GM19324 (cell line): ENCODE data around the gene ZDHHC9.
A peak's percentile ranks its signal among the peaks of the same experiment; 100 is the strongest.
"Not testable (repeated sequence)": the region's sequence is repeated elsewhere in the genome, so short reads cannot be mapped to it uniquely, and the experiment has no call there.

Experiments
- ATAC-seq: cut with Tn5 transposase; IDR thresholded peaks from one replicate; pipeline ENCODE4 v1.9.1; 2021; ENCODE audit warnings: mild to moderate bottlenecking, moderate library complexity; ENCODE audit not compliant: unreplicated experiment, low FRiP score

The ZDHHC9 gene

DNA sequence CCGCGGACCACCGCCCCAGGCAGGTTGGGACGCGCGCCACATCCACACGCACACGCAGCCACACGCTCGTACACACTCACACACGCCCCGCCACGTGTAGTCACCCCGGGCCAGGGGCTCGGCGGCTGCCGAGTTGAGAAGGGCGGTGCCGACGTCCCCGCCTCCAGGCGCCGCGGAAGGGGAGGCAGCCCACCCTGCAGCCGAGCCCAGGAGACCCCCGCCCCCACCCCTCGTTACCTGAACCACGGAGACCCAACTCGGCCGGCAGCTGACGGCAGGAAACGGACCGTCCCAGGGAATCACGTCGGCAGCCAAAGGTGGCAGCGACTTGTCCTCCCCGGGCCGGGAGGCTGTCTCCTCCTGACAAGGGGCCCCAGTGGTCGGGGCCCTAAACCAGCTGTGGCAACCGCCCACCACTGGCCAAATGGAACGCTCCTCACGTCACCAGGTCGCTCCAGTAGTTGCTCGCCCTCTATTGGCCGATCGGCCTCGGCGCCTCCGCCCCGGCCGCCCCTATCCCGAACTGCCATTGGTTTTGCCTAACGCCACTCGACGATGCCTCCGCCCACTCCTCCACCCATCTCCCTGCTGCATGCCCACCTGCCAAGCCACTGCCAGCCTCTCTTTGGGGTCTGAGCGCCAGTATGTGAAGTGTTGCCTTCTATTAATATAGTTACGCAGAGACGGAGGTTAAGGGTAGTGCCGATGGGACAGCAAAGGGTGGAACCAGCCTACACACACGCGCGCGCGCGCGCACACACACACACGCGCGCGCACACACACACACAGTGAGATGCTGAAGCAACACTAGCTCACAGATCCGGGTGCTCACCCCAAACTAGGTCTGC is at the start of gene ZDHHC9:
TSS of gene ZDHHC9 (minus strand) at position 428 of the 848 bp plus-strand sequence. CDS start 1,941 bp downstream, outside the sequence.
- peak; percentile 97 for ATAC-seq

DNA sequence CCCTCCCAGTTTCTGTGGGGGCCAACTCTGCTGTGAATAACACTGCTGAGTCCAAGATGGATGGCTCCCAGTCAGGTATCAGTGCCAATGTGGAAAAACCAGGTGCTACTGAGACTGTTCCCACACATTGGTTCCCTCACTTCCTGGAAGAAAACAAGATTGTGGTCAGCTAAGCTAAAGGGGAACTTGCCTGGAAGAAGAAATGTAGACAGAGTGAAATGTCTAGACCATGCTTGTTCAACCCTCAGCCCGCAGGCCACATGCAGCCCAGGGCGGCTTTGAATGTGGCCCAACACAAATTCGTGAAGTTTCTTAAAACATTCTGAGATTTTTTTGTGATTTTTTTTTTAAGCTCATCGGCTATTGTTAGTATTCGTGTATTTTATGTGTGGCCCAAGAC is 33.7 kb upstream of the ZDHHC9 start:
- ATAC-seq: no peak

DNA sequence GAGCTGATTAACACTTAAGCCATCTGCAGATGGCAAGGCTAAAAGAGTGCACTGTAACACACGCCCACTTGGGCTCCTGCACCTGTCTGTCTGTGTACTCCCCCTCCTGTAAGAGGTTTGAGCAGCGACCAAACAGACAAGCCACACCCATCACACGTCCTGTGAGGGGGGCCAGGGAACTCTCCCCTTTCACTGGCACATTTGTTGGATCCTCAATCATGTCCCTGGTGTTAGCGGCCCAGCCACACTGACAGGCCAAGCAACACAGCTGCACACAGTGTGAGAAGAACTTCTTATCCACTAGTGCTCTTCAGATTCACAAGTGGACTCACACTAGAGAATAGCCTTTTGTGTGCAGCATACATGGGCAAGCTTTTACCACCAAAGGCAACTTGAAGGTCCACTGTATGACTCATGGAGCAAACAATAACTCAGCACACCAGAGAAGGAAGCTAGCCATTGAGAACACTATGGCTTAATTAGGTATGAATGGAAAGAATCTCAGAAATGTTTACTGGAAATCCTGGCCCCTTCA is 33.2 kb upstream of the ZDHHC9 start:
- no peak for ATAC-seq

DNA sequence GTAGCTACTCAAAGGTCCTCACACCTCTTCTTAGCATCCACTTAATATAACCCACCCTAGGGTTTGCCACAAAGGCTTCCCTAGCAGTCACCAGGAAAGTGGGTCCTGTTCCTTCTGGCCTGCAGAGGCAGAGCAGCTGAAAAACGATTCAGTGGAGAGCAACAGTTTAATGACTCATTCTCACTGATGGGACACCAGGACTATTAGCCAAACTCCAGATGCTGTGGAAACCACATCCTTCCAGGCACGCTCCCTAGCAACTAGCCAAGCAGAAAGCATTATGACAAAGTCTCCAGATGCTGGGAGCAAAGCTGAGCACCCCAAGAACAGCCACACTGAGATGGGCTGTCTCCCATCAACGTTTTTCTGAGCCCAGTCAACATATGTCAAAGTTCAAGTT is 32.0 kb upstream of the ZDHHC9 start:
- ATAC-seq: no peak

DNA sequence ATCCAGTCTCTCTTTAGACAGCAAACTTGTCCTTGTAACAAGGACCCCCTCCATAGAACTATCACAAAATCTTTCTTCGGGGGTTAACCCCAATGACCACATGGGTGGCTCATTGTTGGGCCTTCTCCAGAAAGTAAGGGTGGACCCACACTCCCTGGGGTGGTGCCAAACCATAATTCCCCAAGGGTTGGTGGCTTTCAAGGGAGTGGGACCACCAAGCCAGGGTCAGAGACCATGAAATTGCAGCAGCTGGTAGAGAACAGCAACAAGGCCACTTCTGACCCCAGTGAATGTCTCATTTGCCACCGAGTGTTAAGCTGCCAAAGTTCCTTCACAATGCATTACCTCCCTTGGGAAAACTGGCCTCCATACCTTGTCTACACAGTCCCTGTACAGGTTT is 28.8 kb upstream of the ZDHHC9 start:
- no peak for ATAC-seq

DNA sequence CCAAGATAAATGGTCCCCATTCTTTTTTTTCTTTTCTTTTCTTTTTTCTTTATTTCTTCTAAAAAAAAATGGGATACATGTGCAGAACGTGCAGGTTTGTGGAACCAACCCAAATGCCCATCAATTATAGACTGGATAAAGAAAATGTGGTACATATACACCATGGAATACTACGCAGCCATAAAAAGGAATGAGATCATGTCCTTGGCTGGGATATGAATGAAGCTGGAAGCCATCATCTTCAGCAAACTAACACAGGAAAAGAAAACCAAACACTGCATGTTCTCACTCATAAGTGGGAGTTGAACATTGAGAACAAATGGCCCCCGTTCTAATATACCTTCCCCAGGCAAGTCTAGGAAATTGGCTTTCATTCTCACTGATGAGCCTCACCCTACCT is 22.6 kb upstream of the ZDHHC9 start:
- not testable (repeated sequence) for ATAC-seq

DNA sequence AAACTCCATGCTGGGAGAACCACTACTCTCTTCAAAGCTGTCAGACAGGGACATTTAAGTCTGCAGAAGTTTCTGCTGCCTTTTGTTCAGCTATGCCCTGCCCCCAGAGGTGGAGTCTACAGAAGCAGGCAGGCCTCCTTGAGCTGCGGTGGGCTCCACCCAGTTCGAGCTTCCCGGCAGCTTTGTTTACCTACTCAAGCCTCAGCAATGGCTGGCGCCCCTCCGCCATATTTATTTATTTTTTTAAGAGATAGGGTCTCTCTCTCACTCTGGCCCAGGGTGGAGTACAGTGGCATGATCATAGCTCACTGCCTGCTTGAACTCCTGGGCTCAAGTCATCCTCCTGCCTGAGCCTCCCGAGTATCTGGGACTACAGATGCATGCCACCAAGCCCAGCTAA is 15.4 kb upstream of the ZDHHC9 start:
- ATAC-seq: not testable (repeated sequence)

DNA sequence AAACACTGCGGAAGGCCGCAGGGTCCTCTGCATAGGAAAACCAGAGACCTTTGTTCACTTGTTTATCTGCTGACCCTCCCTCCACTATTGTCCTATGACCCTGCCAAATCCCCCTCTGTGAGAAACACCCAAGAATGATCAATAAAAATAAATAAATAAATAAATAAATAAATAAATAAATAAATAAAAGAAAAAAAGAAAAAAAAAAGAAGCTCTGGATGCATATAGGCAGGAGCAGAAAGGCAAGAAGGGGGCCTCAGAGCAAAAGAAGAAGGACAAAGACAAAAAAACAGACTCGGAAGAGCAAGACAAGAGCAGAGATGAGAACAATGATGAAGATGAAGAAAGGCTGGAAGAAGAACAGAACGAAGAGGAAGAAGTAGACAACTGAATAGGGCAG is 8.1 kb upstream of the ZDHHC9 start:
- not testable (repeated sequence) for ATAC-seq

DNA sequence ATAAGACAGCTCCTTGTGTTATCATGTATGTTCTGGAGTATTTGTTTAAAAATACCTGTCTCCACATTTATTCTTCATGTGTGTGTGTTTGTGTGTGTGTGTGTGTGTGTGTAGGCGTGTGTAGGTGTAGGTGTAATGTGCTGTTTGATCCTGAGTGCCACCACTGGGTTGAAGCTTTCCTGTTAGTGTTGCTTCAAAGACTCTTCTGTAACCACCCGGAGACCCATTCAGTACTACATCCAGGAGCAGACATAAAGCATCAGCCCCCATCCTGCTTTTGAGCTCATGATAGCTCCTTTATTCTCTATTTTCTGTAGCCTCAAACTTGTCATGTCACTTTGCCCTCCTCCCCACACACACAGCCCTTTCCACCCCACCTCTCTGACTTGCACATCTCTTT is 3.0 kb upstream of the ZDHHC9 start:
- ATAC-seq: no peak

DNA sequence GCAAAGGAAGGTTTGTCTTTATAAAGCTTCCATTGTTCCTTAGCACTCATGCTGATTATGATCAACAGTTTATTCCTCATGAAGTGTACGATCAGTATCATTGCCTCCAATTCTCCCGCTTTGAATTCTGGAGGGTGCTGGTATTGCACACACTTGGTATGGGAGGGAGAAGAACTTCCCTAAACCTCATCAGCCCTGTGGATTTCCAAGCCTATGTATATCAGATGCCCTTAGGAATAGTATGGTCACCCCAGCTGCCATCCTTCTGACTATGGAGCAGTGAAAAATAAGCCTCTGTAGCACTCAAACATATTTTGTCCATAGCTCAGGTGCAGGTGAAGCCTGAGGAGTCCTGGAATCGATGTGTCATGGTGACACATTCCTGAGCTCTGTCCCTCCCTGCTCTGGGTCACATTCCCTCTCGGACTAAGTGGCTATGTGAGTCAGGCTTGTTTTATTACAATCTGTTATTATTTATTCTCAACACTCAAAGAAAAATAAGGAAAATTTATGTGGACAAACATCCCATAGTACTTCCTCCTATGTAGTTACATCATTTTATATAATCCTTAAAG is 2.0 kb upstream of the ZDHHC9 start:
- ATAC-seq: no peak

DNA sequence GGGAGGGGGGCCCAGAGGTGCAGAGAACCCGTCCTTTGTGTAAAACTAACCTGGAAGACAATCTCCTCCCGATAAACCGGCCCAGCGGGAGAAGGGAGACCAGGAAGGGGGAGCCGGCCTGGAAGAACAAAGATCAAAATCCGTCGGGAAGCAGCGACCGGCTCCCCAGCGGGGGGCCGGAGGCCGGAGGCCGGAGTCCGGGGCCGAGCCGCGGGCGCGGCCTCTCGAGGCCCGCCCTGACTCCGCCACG is 552 bp downstream of the ZDHHC9 start:
- no peak for ATAC-seq

DNA sequence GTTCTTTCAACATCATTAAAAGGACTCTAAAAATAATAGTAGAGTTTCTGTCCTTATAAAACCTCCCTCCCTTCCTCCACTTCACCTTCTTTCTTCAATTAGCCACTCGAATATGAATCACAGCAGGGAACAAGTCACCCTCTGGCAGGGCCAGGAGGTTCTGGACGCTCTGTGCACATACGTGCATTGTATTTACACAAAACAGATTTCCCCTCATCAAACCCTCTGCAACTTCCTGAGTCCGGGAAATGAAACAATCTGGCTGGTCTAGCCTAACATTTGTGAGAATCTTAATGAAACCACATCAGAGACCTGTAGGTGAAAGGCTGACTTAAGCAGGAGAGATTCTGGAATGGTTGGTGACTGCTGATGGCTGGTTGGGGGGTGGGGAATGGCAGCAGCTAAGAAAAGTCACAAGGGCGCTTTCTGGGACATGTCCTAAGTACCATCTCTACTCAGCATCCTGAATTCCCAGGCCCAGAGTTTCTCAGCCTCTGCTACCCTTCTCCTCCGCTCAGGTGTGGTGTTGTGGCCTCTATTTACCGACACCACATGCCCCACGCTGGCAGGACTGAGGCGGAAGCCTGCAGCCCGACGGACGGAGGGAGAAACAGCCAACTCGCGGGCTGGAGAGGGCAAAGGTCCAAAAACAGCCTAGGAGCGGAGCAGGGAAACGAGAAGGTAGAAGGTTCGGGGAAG is 1.0 kb downstream of the ZDHHC9 start:
- no peak for ATAC-seq

DNA sequence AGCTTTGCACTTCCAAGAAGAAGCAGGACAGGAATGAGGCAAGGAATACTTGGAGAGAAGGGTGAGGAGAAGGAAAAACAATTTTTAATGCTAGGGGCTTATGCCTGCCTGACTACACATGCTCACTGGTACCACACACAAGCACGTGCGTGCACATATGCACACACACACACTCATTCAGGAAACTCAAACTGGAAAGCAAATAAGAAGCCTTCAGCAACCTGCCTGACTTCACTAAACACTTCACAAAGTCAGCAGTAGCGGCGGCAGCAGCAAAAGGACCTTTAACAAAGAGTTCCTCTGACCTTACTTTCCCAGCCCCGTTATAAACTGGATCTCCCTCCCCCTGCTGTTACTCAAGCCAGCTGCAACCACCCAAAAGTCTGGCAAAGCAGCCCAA is 3.3 kb downstream of the ZDHHC9 start:
- ATAC-seq: no peak

DNA sequence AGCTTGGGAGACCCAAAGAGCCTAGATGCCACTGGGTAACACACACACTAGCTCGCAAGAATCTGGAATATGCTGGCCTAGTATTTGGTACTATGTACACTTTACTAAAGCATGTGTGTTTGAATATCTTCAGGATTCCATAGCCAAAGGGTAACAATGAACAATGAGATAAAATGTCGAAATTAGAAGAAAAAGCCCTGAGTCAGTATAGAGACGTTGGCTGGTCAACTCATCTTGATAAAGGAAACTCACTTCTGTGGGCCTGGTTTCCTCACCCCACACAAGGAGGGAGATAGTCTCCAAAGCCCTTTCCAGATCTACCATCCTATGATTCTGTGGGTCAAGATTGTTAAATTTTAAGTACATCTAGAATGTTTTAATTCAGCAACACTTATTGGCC is 6.9 kb downstream of the ZDHHC9 start:
- no peak for ATAC-seq

DNA sequence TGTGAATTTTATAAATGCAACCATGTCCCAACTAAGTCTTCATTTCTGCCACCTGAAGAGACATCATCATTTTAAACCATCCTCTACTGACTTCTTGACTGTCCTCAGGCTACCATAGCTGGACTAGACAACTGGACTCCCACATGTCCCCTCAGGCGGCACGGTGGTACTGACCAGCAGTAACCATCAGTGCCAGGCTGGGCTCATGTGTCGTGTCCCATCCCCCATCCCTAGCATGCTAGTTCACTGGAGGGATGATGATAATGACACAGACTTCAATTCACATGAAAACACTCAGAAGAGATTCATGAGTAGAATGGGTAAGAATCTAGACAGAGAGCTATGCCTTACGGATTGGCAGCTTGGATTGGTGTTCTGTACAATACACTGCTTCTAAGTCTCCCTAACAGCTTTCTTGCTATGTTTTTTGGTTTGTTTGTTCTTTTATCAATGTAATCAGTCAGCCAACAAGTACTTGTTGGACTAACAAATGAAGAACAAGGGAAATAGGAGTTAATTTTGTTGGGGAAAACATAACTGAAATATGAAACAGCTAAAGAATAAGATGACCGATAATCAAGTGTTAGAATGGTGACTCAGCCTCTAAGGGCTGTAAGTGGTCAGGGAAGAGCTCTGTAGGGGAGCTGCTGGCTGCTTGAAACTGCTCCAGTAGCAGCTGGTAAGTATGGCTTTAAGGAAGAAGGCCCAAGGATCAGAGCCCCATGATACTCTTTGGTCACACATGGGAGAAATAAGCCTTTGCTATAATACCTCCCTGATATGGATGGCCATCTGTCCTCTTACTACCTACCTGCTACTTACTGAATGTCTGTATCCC is 10.3 kb downstream of the ZDHHC9 start:
- ATAC-seq: no peak

DNA sequence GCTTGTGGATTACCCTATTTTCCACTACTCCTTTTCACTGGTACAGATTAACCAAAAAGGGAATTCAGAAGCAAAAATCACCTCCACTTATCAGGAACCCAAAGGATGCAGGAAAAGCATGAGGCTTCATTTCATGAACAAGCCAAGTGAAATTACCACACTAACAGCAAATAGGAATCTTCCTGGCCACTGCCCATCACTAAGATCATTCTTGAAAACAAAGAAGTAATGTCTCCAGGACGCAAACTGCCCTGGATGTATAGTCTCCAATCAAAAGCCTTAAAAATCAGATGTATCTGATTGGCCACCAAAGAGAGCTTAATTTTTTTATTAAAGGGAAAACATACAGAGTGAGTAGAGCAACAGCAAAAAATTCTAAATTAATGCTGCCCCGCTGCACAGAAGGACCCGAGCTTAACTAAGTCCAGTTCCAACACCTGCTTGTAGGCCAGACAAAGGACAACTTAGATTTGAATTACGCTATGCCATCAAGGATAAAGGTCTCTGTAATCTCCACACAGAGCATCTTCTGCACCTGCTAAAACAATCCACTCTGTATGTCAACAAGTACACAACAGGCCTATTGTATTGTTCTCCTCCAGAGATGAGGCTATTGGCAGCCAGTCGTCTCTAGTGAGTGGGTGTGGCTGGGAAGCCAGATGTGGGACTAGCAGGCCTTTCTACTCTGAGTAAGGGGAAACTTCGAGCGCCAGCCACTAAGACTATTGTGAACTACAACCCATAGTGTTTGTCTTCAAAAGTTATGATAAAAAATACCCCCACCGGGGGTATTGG is 12.4 kb downstream of the ZDHHC9 start:
- no peak for ATAC-seq

DNA sequence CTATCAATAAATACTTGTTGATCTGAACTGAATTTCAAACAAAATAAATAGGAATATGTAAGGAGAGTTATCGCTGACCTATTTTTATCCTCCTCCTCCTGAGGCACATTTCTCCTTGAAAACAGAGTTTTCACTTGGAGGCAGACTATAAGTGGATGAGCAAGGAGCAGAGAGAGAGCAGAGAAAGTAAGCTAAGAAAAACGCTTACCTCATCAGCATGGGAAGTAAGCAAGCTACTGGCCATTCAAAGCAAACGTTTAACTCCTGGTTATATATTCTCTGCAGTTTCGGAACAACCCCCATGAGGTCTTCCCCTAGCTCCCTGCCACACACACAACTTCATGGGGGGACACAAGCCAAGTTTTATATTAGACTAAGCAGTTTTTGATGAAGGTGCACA is 13.2 kb downstream of the ZDHHC9 start:
- ATAC-seq: no peak

DNA sequence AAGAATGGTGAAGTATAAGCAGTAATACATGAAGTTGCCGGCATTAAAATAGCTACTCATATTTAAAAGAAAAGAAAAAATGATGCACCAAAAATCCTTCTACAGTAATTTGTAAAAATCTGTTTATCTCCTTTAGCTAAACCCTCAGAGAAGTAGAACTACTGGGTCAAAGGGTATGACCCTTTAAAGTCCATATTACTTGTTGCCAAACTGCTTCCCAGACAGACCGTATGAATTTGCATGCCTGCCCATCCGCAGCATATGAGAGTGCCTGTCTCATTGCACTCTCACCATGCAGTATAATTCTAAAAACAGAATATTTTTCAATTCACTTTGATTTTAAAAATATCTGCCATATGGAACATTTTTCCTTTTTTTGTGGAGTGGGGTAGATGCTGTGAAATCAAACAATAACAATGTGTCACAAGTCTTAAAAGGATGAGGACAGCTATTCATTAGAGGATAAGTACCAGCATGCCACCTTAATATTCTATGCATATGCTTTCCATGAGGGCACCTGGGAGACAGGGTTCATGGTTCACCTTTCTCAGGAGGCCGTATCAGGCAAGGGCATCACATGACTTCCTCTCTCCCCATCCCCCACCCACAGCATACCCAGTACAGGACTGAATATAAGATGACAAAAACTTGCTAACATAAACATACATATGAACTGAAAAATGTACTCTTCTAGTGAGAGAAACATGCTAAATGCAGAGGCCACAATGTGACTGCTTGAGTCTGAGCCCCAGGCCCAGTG is 17.8 kb downstream of the ZDHHC9 start:
- no peak for ATAC-seq

DNA sequence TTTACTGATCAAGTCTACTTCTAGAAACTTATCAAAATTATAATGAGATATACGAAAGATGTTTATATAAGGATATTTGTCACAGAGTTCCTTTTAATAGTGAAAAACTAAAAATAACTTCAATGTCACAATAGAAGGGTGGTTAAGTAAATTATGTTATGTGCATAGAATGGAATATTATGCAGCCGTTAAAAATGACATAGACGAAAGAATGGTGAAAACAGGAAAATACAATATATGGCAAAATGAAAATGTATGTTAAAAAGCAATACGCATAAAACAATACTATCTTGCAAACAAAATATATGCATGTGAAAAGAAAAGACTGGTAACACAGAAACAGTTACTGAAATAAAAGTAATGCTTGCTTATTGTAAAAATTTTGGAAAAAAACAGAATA is 19.1 kb downstream of the ZDHHC9 start:
- ATAC-seq: no peak
